SKM-1 (cell line): ENCODE results near the gene TTLL12.

Experiments used
- DNase-seq: peaks from one replicate; lab custom pipeline; 2025; ENCODE audit not compliant: unreplicated experiment; lab: John Stamatoyannopoulos, UW

The TTLL12 gene

DNA sequence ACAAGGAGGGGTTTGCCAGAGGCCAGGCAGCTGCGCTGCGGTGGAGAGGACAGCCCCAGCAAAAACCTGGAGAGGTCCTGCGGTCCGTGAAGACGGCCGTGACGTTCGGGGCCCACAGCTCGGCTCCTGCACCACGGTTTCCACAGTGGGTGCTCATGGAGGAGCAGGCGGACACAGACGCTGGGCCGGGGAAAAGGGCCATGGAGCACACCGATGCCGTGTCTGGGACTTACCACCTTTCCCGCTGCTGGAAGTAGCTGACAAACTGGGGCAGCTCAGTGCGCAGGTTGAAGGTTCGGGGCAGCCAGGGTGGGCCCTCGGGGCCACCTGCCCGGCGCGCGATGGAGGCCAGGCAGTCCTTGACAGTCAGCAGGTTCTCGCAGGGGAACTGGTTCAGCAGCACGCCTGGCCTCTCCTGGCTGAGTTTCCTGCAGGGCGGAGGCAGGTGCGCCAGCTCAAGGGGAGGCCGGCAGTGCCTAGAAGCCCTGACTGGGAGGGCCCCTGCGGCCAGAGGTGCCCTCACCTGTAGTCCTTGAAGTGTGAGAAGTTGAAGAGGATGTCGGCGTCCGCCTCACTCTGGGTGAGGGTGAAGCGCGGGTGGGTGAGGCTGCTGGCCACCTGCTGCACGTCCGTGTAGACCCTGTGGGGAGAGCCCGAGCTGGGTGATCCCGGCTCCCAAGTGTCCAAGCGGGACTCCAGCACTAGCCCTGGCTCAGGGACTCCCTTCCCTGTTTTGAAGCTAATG lies 12.8 kb downstream of the TTLL12 start:
- DNase-seq, result no peak

DNA sequence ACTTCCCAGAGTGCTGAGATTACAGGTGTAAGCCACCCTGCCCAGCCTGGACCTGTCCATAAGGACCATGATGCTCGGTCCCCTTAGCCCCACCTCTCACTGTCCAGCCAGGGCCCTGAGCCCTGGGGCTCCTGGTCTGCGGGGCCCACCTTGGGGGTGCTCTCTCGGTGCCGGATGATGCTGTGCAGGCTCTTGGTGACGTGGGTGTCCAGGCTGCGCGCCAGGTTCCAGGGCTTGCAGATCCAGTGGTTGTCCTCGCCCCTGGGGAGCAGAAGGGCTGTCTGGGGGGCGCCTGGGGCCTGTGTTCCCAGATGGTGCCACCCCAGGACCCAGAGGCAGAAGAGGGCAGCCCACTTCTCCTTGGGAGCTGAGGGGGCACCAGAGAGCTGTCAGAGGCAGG lies 13.4 kb downstream of the TTLL12 start:
- no peak for DNase-seq

DNA sequence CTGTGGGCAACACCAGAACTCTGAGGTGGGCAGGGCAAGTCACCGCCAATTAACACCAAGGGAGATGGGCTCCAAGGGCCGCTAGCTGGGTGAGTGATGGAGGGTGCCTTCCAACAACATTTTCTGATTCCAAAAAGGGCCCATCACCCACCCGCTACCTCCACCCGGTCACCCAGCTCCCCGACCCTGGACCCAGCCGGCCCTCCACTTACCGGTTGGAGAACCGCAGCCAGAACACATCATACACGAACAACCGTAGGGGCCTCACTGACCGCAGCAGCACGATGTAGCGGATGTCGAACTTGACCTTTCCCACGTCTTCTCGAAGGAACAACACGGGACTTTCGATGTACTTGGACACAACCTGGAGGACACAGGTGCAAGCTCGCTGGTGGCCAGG lies 14.7 kb downstream of the TTLL12 start:
- DNase-seq, result no peak

DNA sequence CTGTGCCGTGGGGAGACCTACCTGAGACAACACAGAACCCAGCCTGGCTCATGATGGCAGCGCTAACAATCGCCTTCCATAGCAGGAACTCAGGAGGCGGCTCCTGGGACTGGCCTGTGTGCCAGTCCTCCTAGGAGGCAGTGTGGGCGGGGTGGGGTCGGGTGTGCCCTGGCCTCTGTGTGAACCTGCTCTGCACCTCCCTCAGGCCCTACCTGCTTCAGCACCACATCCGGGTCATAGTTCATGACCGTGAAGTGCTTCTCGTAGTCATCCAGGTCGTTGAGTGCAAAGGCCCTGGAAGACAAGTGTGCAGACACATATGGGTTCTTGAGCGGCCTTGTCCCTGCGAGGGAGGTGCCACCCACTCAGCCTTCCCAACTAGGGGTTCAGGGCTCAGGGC lies 15.3 kb downstream of the TTLL12 start:
- no peak for DNase-seq

DNA sequence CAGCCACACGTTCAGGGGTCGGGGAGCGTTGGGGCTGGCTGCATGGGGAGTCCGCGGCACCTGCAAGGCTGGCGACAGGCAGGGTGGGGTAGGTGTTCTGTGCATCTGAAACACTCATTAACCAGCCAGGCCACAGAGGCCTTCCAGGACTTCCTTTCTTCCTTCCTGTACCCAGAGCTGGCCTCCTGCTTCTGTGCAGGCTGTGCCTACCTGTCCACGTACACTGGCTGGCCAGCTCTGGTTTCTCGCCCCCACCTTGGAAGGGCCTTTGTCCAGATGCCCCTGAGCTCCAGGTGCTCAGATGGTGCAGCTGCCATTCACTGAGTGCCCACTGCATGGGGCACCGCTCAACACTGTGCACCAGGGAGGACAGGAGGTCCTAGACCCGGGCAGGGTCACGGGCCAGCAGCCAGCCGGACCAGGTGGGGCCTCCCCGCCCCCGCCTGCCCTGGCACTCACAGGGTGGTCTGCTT lies 15.9 kb downstream of the TTLL12 start:
- DNase-seq, result no peak

DNA sequence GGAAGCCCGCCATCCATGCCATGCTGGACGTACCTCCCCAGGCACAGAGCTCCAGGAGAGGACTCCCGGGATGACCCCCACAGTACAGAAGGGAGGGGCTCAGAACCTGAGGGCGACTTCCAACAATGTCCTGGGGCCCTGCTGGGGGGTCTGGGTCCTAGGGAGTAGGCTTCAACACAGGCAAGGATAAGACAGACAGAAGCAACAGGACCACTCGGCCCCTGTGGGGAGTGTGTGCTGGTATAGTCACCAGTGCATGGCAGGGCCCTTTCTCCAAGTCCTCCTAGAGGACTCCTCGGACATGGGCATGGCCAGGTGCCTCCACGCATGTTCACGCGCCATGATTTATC lies 16.8 kb downstream of the TTLL12 start:
- DNase-seq, result no peak

DNA sequence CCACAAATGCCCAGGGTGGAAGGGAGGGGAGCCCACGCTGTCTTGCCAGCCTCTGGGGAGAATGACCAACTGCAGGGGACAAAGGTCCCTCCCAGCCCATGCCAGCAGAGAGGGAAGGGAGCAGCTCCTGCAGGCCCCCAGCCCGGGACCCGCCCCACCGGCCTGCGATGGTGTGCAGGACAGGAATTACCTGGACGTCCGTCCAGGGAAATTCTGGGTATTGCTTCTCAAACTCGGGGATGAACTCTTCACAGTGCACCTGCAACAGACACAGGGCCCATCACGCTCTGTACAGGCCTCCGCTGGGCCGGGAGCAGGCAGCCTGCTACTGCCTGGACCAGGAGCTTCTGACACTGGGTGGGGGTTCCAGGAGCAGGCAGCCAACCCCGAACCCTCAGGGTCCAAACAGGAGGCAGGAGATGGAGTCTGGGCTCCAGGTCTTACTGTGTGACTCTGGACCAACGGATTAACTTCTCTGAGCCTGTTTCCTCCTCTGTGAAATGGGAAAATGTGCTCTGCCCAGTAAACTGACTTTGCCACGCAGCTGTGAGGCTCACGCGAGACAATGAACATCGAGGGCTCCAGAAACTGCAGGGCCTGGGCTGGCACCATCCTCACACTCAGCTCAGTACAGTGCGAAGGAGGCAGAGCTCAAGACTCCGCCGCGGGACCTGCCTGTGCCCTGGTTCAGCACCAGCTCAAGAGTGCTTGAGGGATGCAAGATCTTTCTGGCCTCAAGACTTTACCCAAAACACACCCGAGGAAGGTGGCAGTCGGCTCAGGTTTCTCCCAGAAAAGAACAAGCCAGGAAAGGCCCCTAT lies 17.4 kb downstream of the TTLL12 start:
- DNase-seq, result no peak

DNA sequence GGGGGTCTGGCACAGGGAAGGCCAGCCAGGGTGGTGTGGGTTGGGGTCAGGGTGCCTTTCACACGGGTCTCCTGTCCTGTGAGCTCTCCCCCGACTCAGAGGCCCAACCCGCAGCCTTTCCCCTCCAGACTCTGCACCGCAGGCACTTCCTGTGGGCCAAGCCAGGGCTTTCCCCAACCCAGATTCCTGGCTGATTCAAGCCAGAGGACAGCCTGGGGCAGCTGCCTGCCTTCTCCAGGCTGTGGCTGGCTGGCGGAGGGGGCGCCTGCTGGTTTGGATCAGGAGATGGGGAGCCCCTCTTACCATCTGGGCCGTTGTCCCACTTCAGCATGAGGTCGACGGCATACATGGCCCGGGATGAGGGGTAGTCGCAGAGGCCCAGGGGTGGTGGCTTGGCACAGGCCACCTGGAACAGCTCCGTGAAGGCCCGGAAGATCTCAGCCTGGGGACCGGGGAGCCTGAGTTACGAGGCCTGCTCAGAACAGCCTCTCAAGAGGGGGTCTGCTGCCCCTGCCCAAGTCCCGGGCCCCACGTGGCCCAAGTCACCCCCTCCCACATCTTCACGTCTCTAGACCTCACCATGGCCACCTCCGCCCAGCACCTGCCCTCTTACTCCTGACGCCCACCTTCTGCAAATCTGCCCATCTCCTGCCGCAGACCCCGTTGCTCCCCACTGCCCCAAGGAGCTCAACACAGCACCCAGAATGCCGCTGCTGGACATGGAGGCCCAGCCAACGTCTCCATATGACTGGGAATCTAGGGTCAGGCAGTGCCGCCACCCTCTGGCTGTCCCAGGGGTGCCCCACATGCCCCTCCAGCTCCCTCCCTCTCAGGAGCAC lies 18.2 kb downstream of the TTLL12 start:
- DNase-seq, result no peak

DNA sequence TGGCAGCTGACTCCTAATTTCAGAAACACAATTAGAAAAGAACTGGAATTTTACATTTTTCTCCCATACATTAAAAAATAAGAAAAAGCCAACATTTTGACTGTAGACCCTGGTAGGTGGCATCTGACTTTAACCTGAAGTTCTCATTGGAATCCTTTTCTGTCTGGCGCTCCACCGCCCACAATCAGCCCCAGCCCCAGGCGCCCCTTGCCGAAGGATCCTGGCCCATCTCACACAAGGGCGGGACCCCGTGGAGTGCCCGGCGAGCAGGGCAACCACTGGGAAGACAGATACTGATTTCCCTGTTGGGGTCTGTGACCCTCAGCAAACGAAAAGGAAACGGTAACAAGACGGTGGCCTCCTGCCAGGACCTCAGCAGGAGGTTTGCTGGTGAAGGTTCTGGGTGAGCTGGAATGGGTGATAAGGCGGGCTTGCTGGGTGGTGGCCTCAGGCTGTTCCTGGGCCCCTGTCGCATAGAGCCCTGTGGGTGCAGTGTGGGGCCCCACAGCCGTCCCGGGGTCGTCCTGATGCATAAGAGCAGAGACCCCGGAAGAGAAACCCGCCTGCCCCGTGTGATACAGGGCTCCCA lies 19.8 kb downstream of the TTLL12 start:
- no peak for DNase-seq

DNA sequence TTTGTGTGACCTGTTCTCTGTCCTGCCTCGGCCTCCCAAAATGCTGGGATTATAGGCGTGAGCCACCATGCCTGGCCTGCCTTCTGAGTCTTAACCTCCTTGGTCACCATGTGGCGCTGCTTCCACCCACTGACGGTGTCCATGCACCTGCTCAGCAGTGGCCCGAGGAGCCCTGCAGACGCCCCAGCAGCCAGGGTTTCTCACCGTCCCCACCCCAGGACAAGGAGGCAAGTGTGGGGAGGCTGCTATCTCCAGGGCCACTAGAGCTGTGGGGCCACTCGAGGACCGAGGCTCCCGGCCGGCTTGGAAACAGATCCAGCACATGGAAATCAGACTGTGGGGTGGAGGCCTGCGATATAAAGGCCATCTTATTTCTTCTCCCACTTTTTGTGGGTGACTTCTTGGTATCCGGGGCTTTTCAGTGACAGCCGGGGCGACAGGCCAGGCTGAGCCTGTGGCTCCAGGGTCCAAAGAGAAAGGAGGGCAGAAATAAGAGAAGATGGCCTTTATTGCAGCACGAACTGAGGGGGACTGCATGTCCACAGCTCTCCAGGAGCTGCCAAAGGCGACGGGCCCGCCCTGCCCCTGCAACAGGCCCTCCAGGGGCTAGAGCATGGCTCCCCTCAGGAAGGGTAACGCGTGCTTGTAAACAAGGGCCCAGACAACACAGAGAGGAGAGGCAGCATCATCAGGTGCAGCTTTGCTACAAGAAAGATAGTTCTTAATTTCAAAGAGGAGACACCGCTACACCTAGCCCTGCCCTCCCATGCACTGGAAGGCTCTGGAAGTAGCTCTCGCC lies 20.6 kb downstream of the TTLL12 start:
- DNase-seq, result no peak

DNA sequence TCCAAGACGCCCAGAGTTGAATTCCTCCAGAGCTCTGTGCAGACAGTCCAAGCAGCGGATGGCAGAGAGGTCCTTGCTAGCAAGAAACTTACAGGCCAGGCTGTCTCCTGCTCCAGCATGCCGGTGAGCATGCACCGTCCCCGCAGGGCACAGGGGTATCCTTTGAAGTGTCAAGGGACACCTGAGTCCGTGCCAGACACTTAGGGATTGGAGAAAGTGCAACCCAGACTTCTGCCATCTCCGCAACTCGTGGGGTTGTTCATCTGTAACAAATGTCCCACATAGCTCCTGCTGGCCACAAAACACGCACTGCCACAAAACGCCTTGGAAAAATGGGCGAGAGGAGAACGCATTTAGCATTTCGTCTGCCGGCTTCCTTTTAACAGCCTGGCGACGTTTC lies 22.3 kb downstream of the TTLL12 start:
- DNase-seq, result no peak

DNA sequence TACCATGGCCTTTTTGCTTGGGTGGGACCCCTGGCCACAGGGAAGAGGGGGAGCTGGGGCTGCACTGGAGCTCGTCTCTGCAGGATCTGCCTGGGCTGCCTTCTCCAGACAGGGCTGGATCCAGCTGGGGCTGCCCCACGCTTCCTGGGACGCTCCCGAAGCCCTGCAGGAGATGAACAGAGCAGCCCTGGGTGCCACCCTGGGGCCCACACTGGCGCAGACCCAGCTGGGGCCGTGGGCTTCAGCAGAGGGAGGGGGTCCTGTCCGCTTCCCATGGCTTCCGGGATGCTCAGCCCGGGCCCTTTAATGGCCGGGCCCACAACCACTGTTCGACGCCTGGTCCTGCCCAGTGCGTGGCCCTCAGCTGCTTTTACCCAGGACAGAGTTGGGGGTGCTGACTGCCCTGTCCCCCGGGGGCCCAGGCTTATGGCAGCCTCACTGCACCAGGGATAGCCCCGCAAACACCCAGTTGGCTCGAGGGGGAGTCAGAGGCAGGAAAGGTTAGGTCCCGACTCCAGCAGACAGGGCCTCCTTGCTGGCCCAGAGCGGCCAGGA lies 23.6 kb downstream of the TTLL12 start:
- no peak for DNase-seq

DNA sequence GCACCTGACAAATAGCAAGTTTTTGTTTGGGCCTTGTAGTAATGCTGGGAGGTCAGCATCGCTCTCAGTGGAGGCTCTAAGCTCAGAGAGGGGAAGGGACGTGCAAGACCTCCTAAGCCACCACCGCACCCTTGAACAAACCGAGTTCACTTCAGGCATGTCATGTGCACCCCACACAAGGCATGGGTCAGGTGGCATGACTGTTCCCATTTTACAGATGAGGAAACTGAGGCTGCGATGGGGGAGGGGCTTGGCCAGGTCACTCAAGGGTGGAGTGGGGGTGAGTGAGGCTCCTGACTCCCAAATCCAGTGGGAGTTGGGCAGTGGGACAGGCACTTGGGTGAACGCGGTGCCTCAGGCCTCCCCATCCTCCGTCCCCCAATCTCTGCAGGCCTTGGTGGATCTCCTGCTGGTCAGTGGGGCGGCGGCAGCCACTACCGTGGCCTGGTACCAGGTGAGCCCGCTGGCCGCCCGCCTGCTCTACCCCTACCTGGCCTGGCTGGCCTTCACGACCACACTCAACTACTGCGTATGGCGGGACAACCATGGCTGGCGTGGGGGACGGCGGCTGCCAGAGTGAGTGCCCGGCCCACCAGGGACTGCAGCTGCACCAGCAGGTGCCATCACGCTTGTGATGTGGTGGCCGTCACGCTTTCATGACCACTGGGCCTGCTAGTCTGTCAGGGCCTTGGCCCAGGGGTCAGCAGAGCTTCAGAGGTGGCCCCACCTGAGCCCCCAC lies 24.4 kb downstream of the TTLL12 start:
- DNase-seq, result no peak

DNA sequence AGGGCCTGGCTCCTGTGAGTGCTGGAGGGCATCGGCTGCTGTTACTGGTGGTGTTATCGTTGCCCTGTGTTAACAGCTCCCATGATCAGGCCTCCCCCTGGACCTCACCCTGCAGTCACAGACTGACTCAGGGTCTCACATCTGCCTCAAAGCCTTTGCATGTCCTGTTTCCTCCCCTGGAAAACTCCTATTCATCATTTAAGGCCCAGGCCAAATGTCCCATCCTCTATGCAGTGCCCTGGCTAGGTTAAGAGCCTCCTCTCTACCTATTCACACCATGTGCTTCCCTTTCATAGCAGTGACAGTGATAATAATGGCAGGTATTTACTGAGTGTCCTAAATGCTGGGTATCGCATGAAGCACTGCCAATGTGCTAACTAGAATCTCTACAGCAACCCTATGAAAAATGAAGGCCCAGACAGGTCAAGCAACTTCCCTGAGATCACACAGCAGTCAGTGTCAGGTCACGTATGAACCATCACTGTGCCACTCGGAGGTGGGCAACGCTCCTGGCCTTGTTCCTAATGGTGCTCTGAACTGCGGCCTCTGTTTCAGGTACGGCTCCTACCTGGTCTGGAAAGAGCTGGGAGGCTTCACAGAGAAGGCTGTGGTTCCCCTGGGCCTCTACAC lies 26.3 kb downstream of the TTLL12 start:
- DNase-seq, result no peak

DNA sequence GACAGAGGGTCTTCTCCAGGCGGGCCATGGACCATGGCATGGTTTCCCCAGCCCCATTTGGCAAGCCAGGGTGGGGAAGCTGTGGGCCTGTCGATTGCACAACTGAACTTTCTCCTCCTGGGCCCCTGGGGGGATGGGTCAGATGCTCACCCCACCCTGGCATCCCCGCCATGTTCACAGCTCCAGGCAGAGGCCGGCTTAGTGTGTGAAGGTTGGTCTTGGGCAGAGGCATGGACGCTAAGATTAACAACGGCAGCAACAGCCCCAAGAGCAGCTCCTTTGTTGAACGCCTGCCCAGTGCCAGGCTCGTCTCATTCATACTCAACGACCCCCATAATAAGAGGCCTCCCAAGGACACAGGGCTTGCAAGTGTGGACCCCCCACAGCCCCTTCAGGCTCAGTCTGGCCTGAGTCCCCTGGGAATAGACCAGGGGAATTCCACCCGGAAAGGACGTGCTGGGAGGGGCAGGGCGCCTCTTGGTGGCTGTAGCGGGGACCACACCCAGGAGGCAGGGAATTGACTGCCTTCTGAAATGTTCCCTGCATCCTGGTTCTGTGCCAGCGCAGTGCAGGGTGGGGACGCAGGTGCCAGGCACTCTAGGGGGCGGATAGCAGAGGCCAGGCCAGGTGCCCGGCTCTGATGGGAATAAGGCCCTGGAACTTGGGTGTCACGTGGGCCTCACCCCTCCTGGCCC lies 27.3 kb downstream of the TTLL12 start:
- no peak for DNase-seq

DNA sequence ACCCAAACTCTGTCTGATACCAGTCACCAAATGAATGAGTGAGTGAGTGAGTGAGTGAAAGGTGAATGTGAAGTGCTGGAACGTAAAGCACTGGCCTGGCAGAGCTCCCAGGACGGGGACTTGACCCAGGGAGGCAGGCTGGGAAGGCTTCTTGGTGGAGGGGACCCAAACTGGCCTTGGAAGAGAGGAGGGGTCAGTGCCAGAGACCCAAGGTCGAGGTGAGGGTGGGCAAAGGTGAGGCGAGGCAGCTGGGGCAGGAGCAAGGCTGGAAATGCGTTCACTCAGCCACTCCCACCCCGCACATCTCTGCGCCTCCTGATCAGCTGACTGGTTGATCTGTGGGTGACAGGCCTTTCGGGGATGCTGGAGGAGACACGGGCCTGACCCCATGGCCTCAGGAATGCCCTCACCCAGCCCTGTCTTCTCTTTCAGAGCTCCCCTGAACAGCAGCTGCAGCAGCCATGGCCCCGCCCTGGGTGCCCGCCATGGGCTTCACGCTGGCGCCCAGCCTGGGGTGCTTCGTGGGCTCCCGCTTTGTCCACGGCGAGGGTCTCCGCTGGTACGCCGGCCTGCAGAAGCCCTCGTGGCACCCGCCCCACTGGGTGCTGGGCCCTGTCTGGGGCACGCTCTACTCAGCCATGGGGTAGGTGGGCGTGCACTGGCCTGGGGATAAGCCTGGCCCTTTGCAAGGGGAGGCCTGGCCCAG lies 28.0 kb downstream of the TTLL12 start:
- no peak for DNase-seq

DNA sequence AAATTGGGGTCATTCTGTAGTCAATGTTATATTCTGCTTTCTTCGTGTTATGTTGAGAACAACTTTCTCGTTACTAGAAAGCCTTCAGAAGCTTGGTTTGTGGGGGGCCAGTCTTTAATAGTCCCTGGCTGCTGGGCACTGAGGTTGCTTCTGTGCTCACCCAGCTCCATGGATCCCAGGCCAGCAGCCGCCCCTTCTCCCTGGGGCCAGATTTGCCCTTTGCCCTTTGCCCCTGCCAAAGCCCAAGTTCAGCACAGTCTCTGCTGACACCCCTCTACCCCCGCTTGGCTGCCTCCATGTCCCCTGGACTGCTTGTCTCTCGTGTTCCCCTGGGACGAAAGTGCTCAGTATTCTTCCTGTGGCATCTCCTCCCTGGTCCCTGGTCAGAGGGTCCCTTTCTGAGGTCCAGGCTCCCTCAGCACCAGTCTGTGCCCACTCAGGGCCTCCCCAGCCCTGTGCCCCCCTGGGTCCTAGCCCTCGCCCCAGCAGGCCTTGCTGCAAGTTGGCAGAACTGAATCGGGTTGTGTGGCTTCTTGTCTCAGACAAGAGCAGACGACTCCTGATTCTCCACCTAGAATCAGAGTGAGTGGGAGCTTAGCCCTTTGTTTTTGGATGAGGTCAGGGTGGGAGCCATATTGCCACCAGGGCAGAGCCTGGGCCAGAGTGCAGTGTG lies 28.9 kb downstream of the TTLL12 start:
- no peak for DNase-seq
